Stomach (tissue), 9 donors: ENCODE measurements around the gene MEG3. TPM values are rescaled to one million over a fixed set of nuclear protein-coding genes. Genes with fewer than 3 reads are reported as not detected.

ENCODE experiments used
- DNase-seq, 2 donors: peaks; one replicate each; pipeline versions ENCODE4 v3.0.0 to v3.0.0-alpha.2; 2013 to 2019
- H3K27ac ChIP-seq, 5 donors: fragments of 200-600 bp in 4 of 5; sonication (generic) in 4 of 5; one replicate each; pipeline ENCODE4 v1.5.1; 2013 to 2019; ENCODE audit warnings: mild to moderate bottlenecking in 1 of 5, moderate library complexity in 1 of 5
- H3K27me3 ChIP-seq, 3 donors: fragments of 200-600 bp; sonication (generic); one replicate each; pipeline ENCODE4 v1.5.1; 2017 to 2019; ENCODE audit warnings: mixed run types in 1 of 3
- H3K36me3 ChIP-seq, 4 donors: fragments of 200-600 bp; sonication (generic); 1 replicate in 3 of 4; 2 replicates in 1 of 4; pipeline ENCODE4 v1.5.1; 2016 to 2019
- H3K4me1 ChIP-seq, 4 donors: fragments of 200-600 bp; sonication (generic); one replicate each; pipeline ENCODE4 v1.5.1; 2016 to 2019
- H3K4me3 ChIP-seq, 4 donors: fragments of 200-600 bp; sonication (generic) in 3 of 4; one replicate each; pipeline ENCODE4 v1.5.1; 2016 to 2019; ENCODE audit warnings: mild to moderate bottlenecking in 1 of 4
- H3K9me3 ChIP-seq, 4 donors: fragments of 200-600 bp; sonication (generic); one replicate each; pipeline ENCODE4 v1.5.1; 2016 to 2019
- CTCF ChIP-seq, 7 experiments: fragments of 450-650 bp in 4 of 7; fragments of 200-600 bp in 3 of 7; sonication (generic) in 3 of 7; IDR thresholded peaks; one replicate each; pipeline ENCODE4 v1.5.1; 2016 to 2019; ENCODE audit warnings: antibody characterized with exemption in 7 of 7, control low read depth in 2 of 7, mild to moderate bottlenecking in 1 of 7
- EP300 ChIP-seq: sonication (generic); formaldehyde crosslinking; IDR thresholded peaks from one replicate; pipeline ENCODE4 v1.6.1; 2017; ENCODE audit warnings: antibody characterized with exemption
- POLR2A ChIP-seq, 4 donors: fragments of 450-650 bp; IDR thresholded peaks; one replicate each; pipeline ENCODE4 v1.6.1; 2016; ENCODE audit warnings: antibody characterized with exemption in 4 of 4, control low read depth in 2 of 4, mild to moderate bottlenecking in 1 of 4, moderate library complexity in 1 of 4
- POLR2AphosphoS5 ChIP-seq, 3 donors: sonication (generic); formaldehyde crosslinking; IDR thresholded peaks; one replicate each; pipeline ENCODE4 v1.6.1; 2016; ENCODE audit warnings: antibody characterized with exemption in 3 of 3
- WGBS, 5 donors: extraction: QIAGEN DNeasy Blood & Tissue Kit in 3 of 5; methylation state at CpG; one replicate each; pipeline versions ENCODE4 v1.1.5 to v1.1.7; 2013 to 2018; 5-methylcytosine and 5-hydroxymethylcytosine counted together
- intact Hi-C: fragments of 100-400 bp; cut with DNase I; formaldehyde crosslinking; loops from one replicate; pipeline ENCODE4 v1.15.1; 2023; ENCODE audit warnings: low total_unique reads
- polyA plus RNA-seq, 3 donors: library from polyadenylated mRNA; stranded (reverse); fragments of 200-250 nt; gene quantifications; one replicate each; pipeline ENCODE4 v1.2.3, GENCODE V29; 2013
- total RNA-seq, 5 donors: library from RNA; depleted of rRNA; stranded (reverse); fragments of >200 nt; gene quantifications; one replicate each; pipeline versions ENCODE4 v1.1.0 to v1.2.3, GENCODE V29; 2014 to 2016
- donor health status: healthy with polysubstance abuse.
- donor health status: Bipolar disorder and iron deficiency.
- donor health status: healthy.

Gene MEG3
- total and polyA plus RNA-seq, 8 donors = 13.4 to 390 (median 99.2) TPM

DNA sequence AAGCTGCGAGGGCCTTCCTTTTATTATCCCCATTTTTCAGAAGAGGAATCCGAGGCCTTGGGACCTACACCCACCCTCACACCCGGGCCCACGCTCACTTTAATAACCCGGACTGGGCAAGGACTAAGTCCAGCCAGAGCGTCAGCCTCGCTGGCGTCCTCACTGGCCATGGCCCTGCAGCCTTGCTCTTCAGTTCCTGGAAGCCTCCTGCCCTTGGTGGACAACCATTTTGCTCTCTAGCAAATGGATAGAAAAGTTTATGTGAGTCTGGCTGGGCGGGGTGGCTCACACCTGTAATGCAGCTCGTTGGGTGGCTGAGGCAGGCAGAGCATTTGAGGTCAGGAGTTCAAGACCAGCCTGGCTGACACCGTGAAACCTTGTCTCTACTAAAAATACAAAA, 67.8 kb downstream of the MEG3 start:
- intact Hi-C loops = no loop called here
- DNase-seq = peak in 1 of 2 donors; percentile 19
- peaks cover 0 to 2% (median 0%) of the 10 kb centered on the region in 4 donors for H3K4me1 ChIP-seq
- no peak overlapping the region for H3K27ac ChIP-seq
- H3K9me3 ChIP-seq = no peaks in the 10 kb centered on the region
- peaks cover 0 to 53% (median 9%) of the 10 kb centered on the region in 3 donors for H3K27me3 ChIP-seq
- 78 to 85% (median 80%) methylated on average over 11 of the region's 11 CpGs for WGBS, 5 donors
- H3K4me3 ChIP-seq = no peak overlapping the region
- TF ChIP-seq EP300 = no peak
- no peak for TF ChIP-seq CTCF (IDR thresholded peaks at IDR 0.05)
- no peak for TF ChIP-seq POLR2AphosphoS5 (IDR thresholded peaks at IDR 0.05)
- TF ChIP-seq POLR2A (IDR thresholded peaks at IDR 0.05) = no peak
- H3K36me3 ChIP-seq = no peaks in the 10 kb centered on the region

DNA sequence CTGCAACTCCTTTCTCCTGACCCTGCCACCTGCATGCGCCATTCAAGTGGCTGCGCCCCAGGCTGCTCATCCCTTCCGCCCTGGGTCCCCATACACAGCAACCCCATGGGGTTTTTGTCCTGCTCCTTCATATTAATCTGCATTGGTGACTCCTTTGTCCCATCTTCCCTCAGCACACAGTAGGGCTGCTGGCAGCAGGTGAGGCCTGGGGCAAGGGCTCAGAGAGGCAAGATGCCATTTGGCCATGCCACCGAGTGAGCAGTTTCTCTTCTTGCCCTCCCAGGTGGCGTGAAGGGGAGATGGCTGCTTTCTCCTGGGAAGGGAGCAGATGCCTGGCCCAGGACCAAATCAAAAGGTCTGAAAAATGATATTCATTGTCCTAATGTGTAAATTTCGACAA, 68.5 kb downstream of the MEG3 start:
- Histone ChIP-seq H3K4me3 (no peak overlapping the region), H3K9me3 (no peaks in the 10 kb centered on the region), H3K36me3 (no peaks in the 10 kb centered on the region), H3K27ac (no peak overlapping the region), H3K27me3 (peaks cover 0 to 60% (median 16%) of the 10 kb centered on the region in 3 donors), H3K4me1 (peaks cover 0 to 8% (median 3%) of the 10 kb centered on the region in 4 donors)
- 88 to 92% (median 90%) methylated on average over 6 of the region's 6 CpGs for WGBS, 5 donors
- no peak for DNase-seq
- TF ChIP-seq POLR2AphosphoS5 (IDR thresholded peaks at IDR 0.05) (no peak), CTCF (IDR thresholded peaks at IDR 0.05) (no peak), POLR2A (IDR thresholded peaks at IDR 0.05) (no peak), EP300 (no peak)
- intact Hi-C loops = no loop called here

GRCh38 chr14:100895411-100895810, 69.5 kb downstream of the MEG3 start:
- WGBS, 5 donors = 82 to 90% (median 85%) methylated on average over 6 of the region's 6 CpGs
- no peaks in the 10 kb centered on the region for H3K9me3 ChIP-seq
- TF ChIP-seq POLR2AphosphoS5 (IDR thresholded peaks at IDR 0.05) (no peak), EP300 (no peak), CTCF (IDR thresholded peaks at IDR 0.05) (no peak)
- H3K4me3 ChIP-seq = no peak overlapping the region
- H3K4me1 ChIP-seq = peaks cover 5 to 18% (median 11%) of the 10 kb centered on the region in 4 donors
- DNase-seq = no peak
- H3K27me3 ChIP-seq = peaks cover 0 to 70% (median 23%) of the 10 kb centered on the region in 3 donors
- no peak overlapping the region for H3K27ac ChIP-seq
- intact Hi-C loops = no loop called here
- no peaks in the 10 kb centered on the region for H3K36me3 ChIP-seq

GRCh38 chr14:100896369-100897060, 70.6 kb downstream of the MEG3 start:
- no peak for DNase-seq
- H3K27me3 ChIP-seq = peaks cover 0 to 73% (median 28%) of the 10 kb centered on the region in 3 donors
- H3K4me1 ChIP-seq = peaks cover 5 to 25% (median 13%) of the 10 kb centered on the region in 4 donors
- no peaks in the 10 kb centered on the region for H3K36me3 ChIP-seq
- H3K4me3 ChIP-seq = no peak overlapping the region
- intact Hi-C loops = no loop called here
- WGBS, 5 donors = 49 to 71% (median 60%) methylated on average over 15 to 22 of the region's 22 CpGs
- TF ChIP-seq CTCF (IDR thresholded peaks at IDR 0.05) (no peak), EP300 (no peak), POLR2A (IDR thresholded peaks at IDR 0.05) (no peak), POLR2AphosphoS5 (IDR thresholded peaks at IDR 0.05) (no peak)
- H3K27ac ChIP-seq = no peak overlapping the region
- H3K9me3 ChIP-seq = no peaks in the 10 kb centered on the region
